Natural killer cell (primary cell): ENCODE results near the gene PHLDB1. TPM values are rescaled to one million over a fixed set of nuclear protein-coding genes. Genes with fewer than 3 reads are reported as not detected.
A peak's percentile ranks its signal among the peaks of the same experiment; 100 is the strongest.

Experiments used
- ATAC-seq, 3 donors: fragments of 150-1000 bp in 2 of 3; fragments of 200-7000 bp in 1 of 3; cut with Tn5 transposase; 1 replicate in 1 of 3; 2 replicates in 2 of 3; pipeline ENCODE4 v1.10.0; 2021; ENCODE audit warnings: mild to moderate bottlenecking in 2 of 3, moderate library complexity in 2 of 3
- DNase-seq, 2 donors: peaks; one replicate each; pipeline versions ENCODE4 v3.0.0 to v3.0.0-alpha.2; 2013 to 2021; ENCODE audit warnings: mixed read lengths in 1 of 2
- H3K27ac ChIP-seq: one replicate; pipeline ENCODE4 v1.5.1; 2013; ENCODE audit warnings: mild to moderate bottlenecking, low read length
- H3K27me3 ChIP-seq: one replicate; pipeline ENCODE4 v1.6.1; 2013; ENCODE audit warnings: low read length; ENCODE audit not compliant: control insufficient read depth, insufficient read depth
- H3K36me3 ChIP-seq: one replicate; pipeline ENCODE4 v1.6.1; 2013; ENCODE audit warnings: low read length; ENCODE audit not compliant: control insufficient read depth, insufficient read depth
- H3K4me1 ChIP-seq: one replicate; pipeline ENCODE4 v1.6.1; 2013; ENCODE audit warnings: low read length; ENCODE audit not compliant: control insufficient read depth, insufficient read depth
- H3K4me3 ChIP-seq: one replicate; pipeline ENCODE4 v1.5.1; 2013; ENCODE audit warnings: low read length
- H3K9me3 ChIP-seq: one replicate; pipeline ENCODE4 v1.6.1; 2013; ENCODE audit warnings: low read length; ENCODE audit not compliant: control insufficient read depth, insufficient read depth
- H3K27ac Mint-ChIP-seq, 2 donors: one replicate each; pipeline ENCODE4 v1.8.0; 2022; ENCODE audit warnings: mild to moderate bottlenecking in 2 of 2, mixed read lengths in 2 of 2, moderate library complexity in 1 of 2
- H3K27me3 Mint-ChIP-seq, 2 donors: one replicate each; pipeline ENCODE4 v1.8.0; 2022; ENCODE audit warnings: low read depth in 2 of 2, mixed read lengths in 2 of 2
- H3K36me3 Mint-ChIP-seq: one replicate; pipeline ENCODE4 v1.8.0; 2022; ENCODE audit warnings: mixed read lengths
- H3K4me1 Mint-ChIP-seq, 2 donors: one replicate each; pipeline ENCODE4 v1.8.0; 2022; ENCODE audit warnings: mixed read lengths in 2 of 2
- H3K4me3 Mint-ChIP-seq: one replicate; pipeline ENCODE4 v1.8.0; 2022; ENCODE audit warnings: mild to moderate bottlenecking, moderate library complexity, mixed read lengths
- H3K9me3 Mint-ChIP-seq, 2 donors: one replicate each; pipeline ENCODE4 v1.8.0; 2022; ENCODE audit warnings: mixed read lengths in 2 of 2
- WGBS: methylation state at CpG from one replicate; pipeline ENCODE4 v1.1.7; 2013; ENCODE audit warnings: missing lambda C conversion rate; ENCODE audit not compliant: insufficient coverage; 5-methylcytosine and 5-hydroxymethylcytosine counted together
- intact Hi-C: fragments of 100-400 bp; cut with micrococcal nuclease; formaldehyde crosslinking; loops from one replicate; pipeline ENCODE4 v1.14.2; 2022
- total RNA-seq, 4 donors: library from RNA; stranded (reverse); fragments of 120-200 nt in 1 of 4; gene quantifications; one replicate each; pipeline versions ENCODE4 v1.2.3 to v1.2.4, GENCODE V29; 2013 to 2022
- TF ChIP-seq, protein P1 (sequence below): fragments of 200-600 bp; IDR thresholded peaks from one replicate; pipeline ENCODE4 v1.8.0; 2022; ENCODE audit warnings: antibody characterized with exemption

PHLDB1 gene
- total RNA-seq, 3 donors from 2014 or later (not counting 1 experiment from before 2014, with no cell fraction given), result 0.75 to 1.1 (median 0.95) TPM

DNA sequence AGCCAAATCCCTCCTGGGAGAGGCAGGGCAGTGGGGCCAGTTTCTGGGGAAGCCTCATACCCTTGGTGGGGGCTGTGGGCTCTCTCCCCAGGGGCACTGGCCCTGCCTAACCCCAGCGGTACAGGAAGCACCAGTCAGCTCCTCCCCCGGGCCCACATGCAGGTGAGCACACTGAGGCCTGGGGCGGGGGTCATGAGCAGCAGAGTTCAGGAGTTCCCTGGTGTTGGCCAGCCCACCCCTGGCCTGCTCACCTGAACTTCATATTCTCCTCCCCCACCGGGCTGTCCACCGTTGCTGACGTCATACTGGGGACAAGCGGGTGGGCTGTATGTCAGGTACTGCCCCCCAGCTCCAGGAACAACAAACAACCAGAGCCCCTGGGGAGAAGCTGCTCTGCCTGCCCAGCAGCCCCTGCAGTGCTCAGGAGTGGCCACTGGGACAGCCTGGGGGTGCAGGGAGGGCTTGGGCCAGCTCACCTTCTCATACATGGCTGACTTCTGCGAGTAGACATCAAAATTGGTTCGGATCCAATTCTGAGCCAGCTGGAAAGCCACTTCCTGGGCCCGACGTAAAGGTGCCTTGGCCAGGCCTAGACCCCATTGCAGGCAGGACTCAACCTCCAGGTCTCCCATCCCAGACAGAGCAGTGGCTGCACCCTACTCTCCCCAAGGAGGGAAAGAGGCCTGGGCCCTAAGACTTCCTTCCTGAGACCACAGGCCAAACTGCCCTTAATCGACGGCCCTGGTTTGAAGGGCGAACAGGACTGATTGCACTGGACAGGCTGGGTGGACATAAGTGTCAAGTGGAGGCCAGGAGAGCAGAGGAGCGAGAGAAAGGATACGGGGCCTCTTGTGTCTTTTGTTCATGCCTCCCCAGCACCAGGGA, 51.3 kb downstream of the PHLDB1 start:
- intact Hi-C loops, result loop anchor here (1.0 kb wide), 2 partner anchors 63 to 298 kb away; partner anchors contain the start of gene UPK2
- H3K27me3 ChIP-seq, result no peaks in the 10 kb centered on the region
- no peaks in the 10 kb centered on the region for H3K9me3 ChIP-seq
- H3K36me3 Mint-ChIP-seq, result no peaks in the 10 kb centered on the region
- peaks cover 8% of the 10 kb centered on the region for H3K4me1 ChIP-seq
- H3K27ac ChIP-seq, result no peak overlapping the region
- ATAC-seq (no peak), DNase-seq (no peak)
- no peaks in the 10 kb centered on the region for H3K36me3 ChIP-seq
- no peaks in the 10 kb centered on the region for H3K9me3 Mint-ChIP-seq
- 67% methylated on average over 16 of the region's 16 CpGs for WGBS
- no peak overlapping the region for H3K4me3 ChIP-seq
- TF ChIP-seq, protein P1, sequence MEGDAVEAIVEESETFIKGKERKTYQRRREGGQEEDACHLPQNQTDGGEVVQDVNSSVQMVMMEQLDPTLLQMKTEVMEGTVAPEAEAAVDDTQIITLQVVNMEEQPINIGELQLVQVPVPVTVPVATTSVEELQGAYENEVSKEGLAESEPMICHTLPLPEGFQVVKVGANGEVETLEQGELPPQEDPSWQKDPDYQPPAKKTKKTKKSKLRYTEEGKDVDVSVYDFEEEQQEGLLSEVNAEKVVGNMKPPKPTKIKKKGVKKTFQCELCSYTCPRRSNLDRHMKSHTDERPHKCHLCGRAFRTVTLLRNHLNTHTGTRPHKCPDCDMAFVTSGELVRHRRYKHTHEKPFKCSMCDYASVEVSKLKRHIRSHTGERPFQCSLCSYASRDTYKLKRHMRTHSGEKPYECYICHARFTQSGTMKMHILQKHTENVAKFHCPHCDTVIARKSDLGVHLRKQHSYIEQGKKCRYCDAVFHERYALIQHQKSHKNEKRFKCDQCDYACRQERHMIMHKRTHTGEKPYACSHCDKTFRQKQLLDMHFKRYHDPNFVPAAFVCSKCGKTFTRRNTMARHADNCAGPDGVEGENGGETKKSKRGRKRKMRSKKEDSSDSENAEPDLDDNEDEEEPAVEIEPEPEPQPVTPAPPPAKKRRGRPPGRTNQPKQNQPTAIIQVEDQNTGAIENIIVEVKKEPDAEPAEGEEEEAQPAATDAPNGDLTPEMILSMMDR, result no peak
- H3K4me1 Mint-ChIP-seq, result peaks cover 0 to 7% of the 10 kb centered on the region in 2 donors
- H3K27ac Mint-ChIP-seq, result no peak overlapping the region
- H3K27me3 Mint-ChIP-seq, result no peaks in the 10 kb centered on the region
- H3K4me3 Mint-ChIP-seq, result no peak overlapping the region

DNA sequence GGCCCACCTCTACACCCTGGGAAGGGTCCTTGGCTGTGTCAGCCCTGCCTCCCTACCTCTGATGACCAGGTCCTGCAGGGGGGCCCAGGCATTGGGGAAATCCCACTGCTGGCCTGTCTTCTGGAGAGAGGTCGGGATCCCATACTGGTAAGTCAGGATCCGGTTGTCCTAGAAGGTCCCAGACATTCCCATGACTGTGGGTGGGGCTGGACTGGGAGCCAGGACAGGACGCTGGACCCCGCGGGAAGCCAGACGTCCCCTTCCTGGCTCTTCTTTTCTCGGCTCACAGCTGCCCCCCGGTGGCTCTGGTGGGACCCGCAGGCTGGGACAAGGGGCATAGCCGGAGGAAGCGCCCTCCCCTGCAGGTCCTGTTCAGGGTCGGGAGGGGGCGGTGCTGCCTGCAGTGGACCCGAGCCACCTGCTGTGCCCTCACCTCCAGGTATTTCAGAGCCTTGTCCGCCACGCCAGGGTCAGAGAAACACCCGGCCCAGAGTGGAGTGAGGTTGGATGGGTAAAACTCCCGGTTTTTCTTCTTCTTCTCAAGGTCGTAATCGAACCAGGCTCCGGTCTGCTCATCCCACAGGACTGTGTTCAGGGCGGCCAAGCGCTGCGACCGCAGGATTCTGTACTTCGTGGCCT, 52.0 kb downstream of the PHLDB1 start:
- H3K27ac ChIP-seq, result no peak overlapping the region
- Mint-ChIP-seq H3K27ac (no peak overlapping the region), H3K4me1 (peaks cover 0 to 7% of the 10 kb centered on the region in 2 donors), H3K9me3 (no peaks in the 10 kb centered on the region), H3K4me3 (no peak overlapping the region), H3K36me3 (no peaks in the 10 kb centered on the region), H3K27me3 (no peaks in the 10 kb centered on the region)
- peaks cover 8% of the 10 kb centered on the region for H3K4me1 ChIP-seq
- intact Hi-C loops, result loop anchor here (1.0 kb wide), 2 partner anchors 64 to 297 kb away; partner anchors contain the start of gene UPK2
- no peaks in the 10 kb centered on the region for H3K27me3 ChIP-seq
- DNase-seq (peak; percentile 85 to 90), ATAC-seq (peak; percentile 93 to 100 (median 100))
- TF ChIP-seq, protein P1, result peak; percentile 97
- H3K9me3 ChIP-seq, result no peaks in the 10 kb centered on the region
- no peaks in the 10 kb centered on the region for H3K36me3 ChIP-seq
- no peak overlapping the region for H3K4me3 ChIP-seq
- 21% methylated on average over 26 of the region's 26 CpGs for WGBS

DNA sequence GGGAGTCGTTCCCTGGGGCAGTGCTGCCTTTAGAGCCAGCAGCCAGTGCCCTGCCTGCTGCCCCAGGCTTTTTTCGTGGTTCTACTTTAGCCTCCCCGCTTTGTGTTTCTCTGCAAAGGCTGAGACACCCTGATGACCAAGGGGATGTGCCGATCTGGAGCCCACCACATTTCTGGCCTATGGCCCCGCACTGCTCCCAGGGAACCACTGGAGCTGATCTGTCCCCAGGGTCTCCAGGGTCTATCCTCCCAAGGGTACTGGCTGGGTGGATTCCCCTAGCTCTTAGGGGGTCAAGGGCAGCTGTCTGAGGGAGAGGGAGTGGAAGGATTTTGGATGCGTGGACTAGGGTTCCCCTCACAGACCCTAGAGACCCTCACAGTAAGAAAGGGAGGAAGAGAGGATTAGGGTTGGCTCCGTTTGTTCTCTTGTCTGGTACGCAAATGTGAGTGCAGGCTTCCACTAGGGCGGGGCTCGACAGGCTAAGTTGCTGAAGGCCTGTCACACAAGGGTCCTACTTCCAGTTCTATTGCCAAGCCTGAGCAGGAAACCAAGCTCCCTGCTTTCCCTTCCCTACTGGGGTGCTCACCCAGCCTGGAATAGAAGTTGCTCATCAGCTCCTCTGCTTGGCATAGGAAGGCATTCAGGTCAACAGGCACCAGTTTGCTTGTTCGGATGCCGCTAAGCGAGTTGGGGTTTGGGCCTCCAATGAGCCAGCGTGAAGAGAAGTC, 52.7 kb downstream of the PHLDB1 start:
- H3K27ac Mint-ChIP-seq, result no peak overlapping the region
- intact Hi-C loops, result loop anchor here (1.0 kb wide), 2 partner anchors 65 to 296 kb away; partner anchors contain the start of gene UPK2
- WGBS, result 84% methylated on average over 13 of the region's 14 CpGs

More for the DNA sequence above, 52.7 kb downstream of the PHLDB1 start:
- no peaks in the 10 kb centered on the region for H3K27me3 Mint-ChIP-seq
- Histone ChIP-seq H3K27me3 (no peaks in the 10 kb centered on the region), H3K9me3 (no peaks in the 10 kb centered on the region), H3K4me3 (no peak overlapping the region), H3K27ac (no peak overlapping the region), H3K4me1 (peaks cover 8% of the 10 kb centered on the region), H3K36me3 (no peaks in the 10 kb centered on the region)
- H3K9me3 Mint-ChIP-seq, result no peaks in the 10 kb centered on the region
- TF ChIP-seq, protein P1, result no peak
- DNase-seq (no peak), ATAC-seq (no peak)
- no peaks in the 10 kb centered on the region for H3K36me3 Mint-ChIP-seq
- no peak overlapping the region for H3K4me3 Mint-ChIP-seq
- peaks cover 0 to 7% of the 10 kb centered on the region in 2 donors for H3K4me1 Mint-ChIP-seq
